GM13976 (cell line): ENCODE data around the gene METTL25B.

Experiments
- DNase-seq: peaks from one replicate; pipeline ENCODE4 v3.0.0; 2012; ENCODE audit warnings: low spot score
- in situ Hi-C: fragments of 300-500 bp; cut with MboI; formaldehyde crosslinking; loops from one replicate; pipeline ENCODE4 v1.12.0; 2022; ENCODE audit warnings: low sequenced_read_pairs, mixed read lengths, inconsistent platforms; ENCODE audit not compliant: unreplicated experiment
- TF ChIP-seq, protein P1 (sequence below): IDR thresholded peaks from 2 replicates; pipeline ENCODE4 v1.5.1; 2012; ENCODE audit warnings: borderline replicate concordance, mild to moderate bottlenecking; ENCODE audit not compliant: insufficient read depth; ENCODE audit errors: extremely low read depth, missing control alignments, control extremely low read depth

METTL25B gene

DNA sequence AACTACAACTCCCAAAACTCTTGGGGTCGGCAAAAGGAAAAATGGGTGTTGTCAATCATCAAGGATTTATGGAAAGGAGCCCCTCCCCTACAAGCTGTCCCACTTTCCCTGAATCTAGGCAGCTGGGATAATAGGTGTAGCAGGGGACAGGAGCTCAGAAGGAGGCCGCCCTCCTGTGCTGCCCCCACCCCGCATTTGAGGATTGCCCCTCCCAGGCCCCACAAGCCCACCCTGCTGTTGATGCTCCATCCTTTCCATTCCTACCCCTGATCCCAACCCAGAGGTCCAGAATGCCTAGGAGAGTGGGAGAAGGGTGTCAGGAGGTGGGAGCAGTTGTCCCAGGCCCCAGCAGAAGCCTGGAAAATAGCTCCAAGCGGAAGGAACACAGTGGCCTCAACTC, 14.5 kb downstream of the METTL25B start:
- TF ChIP-seq, protein P1, sequence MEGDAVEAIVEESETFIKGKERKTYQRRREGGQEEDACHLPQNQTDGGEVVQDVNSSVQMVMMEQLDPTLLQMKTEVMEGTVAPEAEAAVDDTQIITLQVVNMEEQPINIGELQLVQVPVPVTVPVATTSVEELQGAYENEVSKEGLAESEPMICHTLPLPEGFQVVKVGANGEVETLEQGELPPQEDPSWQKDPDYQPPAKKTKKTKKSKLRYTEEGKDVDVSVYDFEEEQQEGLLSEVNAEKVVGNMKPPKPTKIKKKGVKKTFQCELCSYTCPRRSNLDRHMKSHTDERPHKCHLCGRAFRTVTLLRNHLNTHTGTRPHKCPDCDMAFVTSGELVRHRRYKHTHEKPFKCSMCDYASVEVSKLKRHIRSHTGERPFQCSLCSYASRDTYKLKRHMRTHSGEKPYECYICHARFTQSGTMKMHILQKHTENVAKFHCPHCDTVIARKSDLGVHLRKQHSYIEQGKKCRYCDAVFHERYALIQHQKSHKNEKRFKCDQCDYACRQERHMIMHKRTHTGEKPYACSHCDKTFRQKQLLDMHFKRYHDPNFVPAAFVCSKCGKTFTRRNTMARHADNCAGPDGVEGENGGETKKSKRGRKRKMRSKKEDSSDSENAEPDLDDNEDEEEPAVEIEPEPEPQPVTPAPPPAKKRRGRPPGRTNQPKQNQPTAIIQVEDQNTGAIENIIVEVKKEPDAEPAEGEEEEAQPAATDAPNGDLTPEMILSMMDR, result no peak
- in situ Hi-C loops, result no loop called here
- no peak for DNase-seq

DNA sequence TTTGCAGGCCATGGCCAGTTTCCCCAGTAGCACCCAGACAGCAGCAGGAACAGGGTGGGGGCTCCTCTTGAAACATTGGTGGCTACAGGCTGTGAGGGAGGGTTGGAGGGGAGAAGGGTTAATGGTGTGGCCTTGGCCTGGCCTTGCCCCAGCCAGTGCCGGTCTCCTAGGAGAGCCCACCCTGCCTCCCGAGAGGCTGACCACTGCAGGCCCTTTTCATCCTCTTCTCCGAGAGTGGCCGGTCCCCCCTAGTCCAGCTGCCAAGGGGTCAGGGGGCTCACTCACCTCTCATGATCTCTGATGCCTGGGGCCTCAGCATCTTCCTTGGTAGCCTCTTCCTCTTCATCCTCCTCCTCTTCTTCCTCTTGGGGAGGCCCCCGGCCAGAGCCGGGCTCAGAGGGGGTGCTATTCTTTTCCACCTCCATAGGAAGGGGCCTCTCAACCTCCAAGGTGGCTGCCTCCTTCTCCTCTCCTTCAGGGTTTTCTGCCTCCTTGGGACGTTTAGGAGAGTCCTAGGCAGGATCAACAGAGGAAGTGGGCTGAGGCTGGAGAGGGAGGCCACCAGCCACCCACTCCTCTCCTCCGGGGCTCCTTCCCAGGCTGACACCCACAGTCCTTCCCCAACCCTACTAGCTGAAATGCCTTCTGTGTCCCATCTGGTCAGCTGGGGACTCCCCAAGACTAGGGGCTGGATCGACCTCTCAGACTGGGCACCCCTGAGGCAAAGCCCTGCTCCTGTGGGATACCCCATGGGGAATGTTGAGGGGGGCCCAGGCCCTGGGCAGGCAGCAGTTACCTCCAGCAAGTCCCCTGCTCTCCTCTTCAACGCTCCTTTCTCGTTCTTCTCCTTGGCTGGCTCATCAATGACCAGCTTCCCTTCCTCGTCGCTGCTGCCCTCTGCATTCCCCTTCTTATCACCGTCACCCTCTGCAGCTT, 15.4 kb downstream of the METTL25B start:
- TF ChIP-seq, protein P1, result no peak
- in situ Hi-C loops, result no loop called here

DNA sequence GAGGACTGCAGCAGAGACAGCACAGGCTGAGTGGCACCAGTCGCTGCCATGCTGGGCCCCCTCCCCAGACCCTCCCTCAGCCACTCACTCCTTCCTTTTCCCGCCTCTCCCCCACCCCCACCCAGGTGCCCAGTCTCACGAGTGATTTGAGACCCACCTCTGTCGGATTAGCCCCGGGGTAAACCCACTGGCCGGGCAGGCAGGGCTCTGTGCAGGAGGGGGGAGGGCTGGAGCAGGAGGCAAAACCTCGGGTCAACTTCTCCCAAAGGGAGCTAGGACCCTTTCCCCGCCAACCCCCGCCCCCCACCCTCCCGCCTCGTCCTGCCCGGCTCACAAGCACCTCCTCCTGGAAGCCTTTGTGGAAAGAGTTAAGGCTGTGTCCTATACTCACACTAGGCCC, 16.1 kb downstream of the METTL25B start:
- TF ChIP-seq, protein P1, result no peak
- in situ Hi-C loops, result no loop called here
- DNase-seq, result no peak

More for the DNA sequence above, 15.4 kb downstream of the METTL25B start:
- no peak for DNase-seq

DNA sequence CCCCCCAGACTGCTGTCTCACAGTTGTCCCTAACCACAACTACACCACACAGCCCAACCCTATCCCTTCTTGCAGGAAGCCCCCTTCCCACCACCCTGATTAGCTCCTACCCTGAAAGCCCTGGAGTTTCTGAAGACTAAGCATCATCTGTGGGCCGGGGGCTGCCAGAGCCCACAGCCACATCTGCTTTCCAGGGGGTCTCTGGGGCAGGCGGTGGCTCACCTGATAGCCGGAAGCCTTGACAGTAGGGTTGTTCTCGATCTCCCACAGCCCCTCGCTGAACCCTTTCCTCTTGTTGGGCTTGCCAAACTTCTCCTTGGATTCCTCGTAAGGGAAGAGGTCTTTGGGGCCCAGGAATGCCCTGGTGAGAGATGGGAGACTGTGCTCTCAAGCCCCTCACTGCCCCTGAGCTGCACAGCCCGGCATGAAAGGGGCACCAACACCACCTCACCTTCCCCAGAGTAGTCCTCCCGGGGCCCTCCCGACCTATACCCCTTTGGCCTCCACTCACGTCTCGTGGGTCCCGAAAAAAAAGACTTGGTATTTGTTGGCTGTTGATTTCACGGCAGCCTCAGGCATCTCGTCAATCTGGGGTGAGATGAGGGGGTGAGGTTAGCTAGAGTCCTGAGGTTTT, 16.6 kb downstream of the METTL25B start:
- no peak for DNase-seq
- in situ Hi-C loops, result no loop called here
- TF ChIP-seq, protein P1, result no peak

DNA sequence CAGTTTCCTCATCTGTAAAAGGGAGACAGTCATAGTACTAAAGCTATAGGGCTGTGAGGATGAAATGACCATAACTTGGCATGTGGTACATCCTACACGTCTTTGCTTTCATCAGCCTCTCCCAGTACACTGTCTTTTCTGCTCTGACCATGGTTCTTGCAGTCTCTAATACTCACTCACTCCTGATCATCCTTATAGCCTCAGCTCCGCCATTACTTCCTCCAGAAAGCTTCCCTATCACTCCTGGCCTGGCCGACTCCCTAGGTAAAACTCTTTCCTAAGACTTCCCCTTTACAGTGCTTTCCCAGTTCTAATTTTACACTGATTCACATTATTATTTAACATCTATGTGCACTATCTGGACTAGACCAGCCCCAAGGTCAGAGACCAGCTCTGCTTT, 17.6 kb downstream of the METTL25B start:
- in situ Hi-C loops, result no loop called here

DNA sequence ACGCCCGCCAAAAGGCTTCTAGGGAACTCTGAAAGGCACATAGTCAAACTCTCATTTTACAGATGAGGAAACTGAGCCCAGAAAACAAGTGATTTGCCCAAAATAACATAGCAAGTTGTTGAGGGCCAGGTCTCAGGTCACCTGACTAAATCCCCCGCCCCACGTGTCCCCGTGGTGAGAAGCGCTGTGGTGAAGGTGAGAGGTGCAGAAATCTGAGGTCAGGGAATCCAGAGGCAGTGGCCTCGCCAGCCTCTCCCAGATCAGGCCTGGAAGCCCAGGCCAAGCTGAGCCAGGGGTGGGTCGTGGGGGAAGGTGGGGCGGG, 18.1 kb downstream of the METTL25B start:
- TF ChIP-seq, protein P1, result no peak
- in situ Hi-C loops, result no loop called here
- no peak for DNase-seq

More for the DNA sequence above, 17.6 kb downstream of the METTL25B start:
- DNase-seq, result no peak
- TF ChIP-seq, protein P1, result no peak
